Stimulated activated naive CD8-positive, alpha-beta T cell treated with anti-CD3 and anti-CD28 coated beads, Interleukin-15, amount 100 ng/mL, for 72 hours (primary cell): ENCODE data around the gene NUB1.

Experiments used
- ATAC-seq: fragments of 150-1000 bp; cut with Tn5 transposase; 2 replicates; pipeline ENCODE4 v1.10.0; 2021; ENCODE audit warnings: mild to moderate bottlenecking, moderate library complexity
- DNase-seq, 2 donors: peaks; one replicate each; pipeline ENCODE4 v3.0.0; 2021 to 2022
- H3K27ac Mint-ChIP-seq, 2 donors: one replicate each; pipeline ENCODE4 v1.8.0; 2022; ENCODE audit warnings: mild to moderate bottlenecking in 2 of 2, mixed read lengths in 2 of 2, moderate library complexity in 2 of 2
- H3K27me3 Mint-ChIP-seq: one replicate; pipeline ENCODE4 v1.8.0; 2022; ENCODE audit warnings: mixed read lengths
- H3K4me1 Mint-ChIP-seq: one replicate; pipeline ENCODE4 v1.8.0; 2022; ENCODE audit warnings: mild to moderate bottlenecking, mixed read lengths
- H3K4me3 Mint-ChIP-seq, 2 donors: one replicate each; pipeline ENCODE4 v1.8.0; 2022; ENCODE audit warnings: mild to moderate bottlenecking in 2 of 2, mixed read lengths in 2 of 2, moderate library complexity in 1 of 2
- H3K9me3 Mint-ChIP-seq, 2 donors: one replicate each; pipeline ENCODE4 v1.8.0; 2022; ENCODE audit warnings: mixed read lengths in 2 of 2

NUB1 gene

DNA sequence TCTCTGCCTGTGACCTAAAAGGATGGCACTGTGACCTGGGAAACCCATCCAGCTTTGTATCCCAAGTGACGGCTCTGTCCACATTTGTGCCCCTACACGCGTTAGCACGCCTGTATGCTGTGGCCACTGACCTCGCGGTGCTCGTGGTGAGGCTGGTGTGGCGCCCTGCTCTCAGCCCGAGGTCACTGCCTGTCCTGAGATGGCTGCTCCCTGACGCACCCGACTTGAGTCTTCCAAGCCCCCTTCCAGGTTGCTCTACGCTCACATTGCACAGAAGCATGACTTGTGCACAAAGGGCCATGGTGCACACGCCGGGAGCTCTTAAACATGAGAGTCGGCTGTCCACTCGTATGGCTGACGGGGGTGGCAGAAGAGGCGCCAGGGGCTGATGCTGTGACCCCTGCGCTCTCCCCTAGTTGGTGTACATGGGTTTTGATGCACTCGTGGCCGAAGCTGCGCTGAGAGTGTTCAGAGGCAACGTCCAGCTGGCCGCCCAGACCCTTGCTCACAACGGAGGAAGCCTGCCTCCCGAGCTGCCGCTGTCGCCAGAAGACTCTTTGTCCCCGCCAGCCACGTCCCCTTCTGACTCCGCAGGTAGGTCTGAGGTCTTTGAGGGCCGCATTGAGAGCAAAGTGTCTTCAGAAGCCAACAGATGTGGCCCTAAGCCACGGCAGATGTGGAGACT is 34.7 kb downstream of the NUB1 start:
- Mint-ChIP-seq H3K9me3 (no peaks in the 10 kb centered on the region), H3K4me1 (peaks cover 9% of the 10 kb centered on the region), H3K27me3 (no peaks in the 10 kb centered on the region), H3K4me3 (no peak overlapping the region), H3K27ac (no peak overlapping the region)
- no peak for DNase-seq
- no peak for ATAC-seq

DNA sequence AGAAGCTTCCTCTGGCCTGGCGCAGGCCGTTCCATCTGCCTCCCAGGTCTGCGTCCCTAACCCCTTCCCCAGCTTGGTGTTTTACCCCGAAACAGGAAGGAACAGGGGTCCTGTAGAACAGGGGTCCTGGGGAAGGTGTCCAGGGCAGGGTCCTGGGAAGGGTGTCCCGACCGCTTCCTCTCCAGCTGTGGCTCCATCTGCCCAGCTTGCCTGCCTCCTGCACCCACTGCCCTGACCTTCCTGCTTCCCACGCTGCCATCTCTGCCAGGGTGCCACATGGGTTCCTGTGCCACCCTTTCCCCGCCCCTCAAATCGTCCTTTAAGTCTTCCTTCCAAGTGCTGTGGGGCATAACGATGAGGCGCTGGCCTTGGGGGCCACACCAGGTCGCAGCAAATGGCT is 35.8 kb downstream of the NUB1 start:
- Mint-ChIP-seq H3K27me3 (peaks cover 6% of the 10 kb centered on the region), H3K4me3 (no peak overlapping the region), H3K27ac (no peak overlapping the region), H3K9me3 (no peaks in the 10 kb centered on the region), H3K4me1 (peaks cover 17% of the 10 kb centered on the region)
- ATAC-seq (no peak), DNase-seq (no peak)

DNA sequence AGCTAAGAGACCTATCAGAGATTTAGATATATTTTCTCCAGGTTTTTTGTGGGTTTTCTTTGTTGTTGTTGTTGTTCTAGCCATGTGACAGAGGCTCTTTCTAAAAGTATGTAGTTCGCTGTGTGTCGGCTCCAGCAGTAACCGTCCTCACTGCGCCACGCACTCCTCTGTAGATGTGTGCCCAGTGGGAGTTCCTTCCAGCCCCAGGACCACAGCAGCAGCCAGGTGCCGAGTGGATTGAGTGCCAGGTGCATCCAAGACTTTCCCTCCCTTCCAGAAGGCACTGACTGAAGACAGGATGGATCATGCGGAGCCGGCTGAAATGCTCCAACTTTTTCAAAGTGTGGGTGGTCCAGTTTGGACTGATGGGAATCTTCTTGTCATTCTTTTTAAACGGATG is 36.4 kb downstream of the NUB1 start:
- H3K27me3 Mint-ChIP-seq, result peaks cover 11% of the 10 kb centered on the region
- peaks cover 20% of the 10 kb centered on the region for H3K4me1 Mint-ChIP-seq
- H3K27ac Mint-ChIP-seq, result no peak overlapping the region
- H3K4me3 Mint-ChIP-seq, result no peak overlapping the region
- DNase-seq (no peak), ATAC-seq (no peak)
- H3K9me3 Mint-ChIP-seq, result no peaks in the 10 kb centered on the region

DNA sequence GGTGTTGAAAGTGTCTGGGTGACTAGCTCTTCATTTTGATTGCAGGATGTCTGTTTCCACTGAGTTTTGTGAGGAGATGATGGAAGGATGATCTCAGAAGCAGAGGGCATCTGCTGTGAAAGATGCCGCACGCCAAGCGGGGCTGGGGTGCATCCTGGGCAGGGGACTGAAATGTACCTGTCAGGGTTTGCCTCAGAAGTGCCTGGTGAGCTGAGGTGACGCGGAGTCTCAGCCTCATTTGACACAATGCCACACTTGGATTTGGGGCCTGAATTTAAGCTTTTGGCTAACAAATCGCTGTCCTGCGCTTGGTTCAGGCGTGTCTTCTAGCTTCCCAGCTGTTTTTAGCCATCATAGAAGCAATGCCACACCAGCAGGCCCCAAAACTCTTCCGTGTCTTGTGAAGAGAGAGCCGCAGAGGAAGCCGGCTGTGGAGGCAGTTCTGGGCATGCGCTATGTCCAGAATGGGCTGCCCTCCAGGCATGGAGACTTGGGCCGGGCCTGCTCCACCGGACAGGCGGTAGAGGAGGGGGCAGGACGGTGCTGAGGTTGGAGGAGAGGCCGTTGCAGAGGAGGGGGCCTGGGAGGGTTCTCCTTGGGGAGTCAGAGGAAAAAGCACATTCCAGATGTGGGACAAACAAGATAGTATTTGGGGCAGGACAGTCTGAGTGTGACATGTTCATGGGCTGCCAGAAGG is 37.0 kb downstream of the NUB1 start:
- peaks cover 14% of the 10 kb centered on the region for H3K27me3 Mint-ChIP-seq
- H3K9me3 Mint-ChIP-seq, result no peaks in the 10 kb centered on the region
- peaks cover 20% of the 10 kb centered on the region for H3K4me1 Mint-ChIP-seq
- no peak overlapping the region for H3K4me3 Mint-ChIP-seq
- ATAC-seq, result no peak
- no peak for DNase-seq
- no peak overlapping the region for H3K27ac Mint-ChIP-seq

DNA sequence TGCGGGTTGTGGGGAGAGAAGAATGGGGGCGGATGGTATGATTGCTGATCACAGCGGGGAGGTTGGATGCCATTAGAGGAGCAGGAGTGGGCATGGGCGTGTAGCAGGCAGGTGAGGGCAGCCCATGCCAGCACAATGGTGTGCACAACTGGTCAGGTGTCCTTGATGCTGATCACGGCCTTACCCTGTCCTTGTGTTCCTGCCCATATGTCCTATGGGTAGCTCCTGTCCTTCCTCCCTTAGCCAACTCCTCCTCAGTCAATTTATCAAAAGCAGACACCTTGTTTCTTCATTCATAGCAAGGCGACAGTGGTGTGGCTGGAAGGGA is 37.5 kb downstream of the NUB1 start:
- H3K9me3 Mint-ChIP-seq, result no peaks in the 10 kb centered on the region
- peaks cover 19% of the 10 kb centered on the region for H3K27me3 Mint-ChIP-seq
- H3K4me3 Mint-ChIP-seq, result no peak overlapping the region
- ATAC-seq (no peak), DNase-seq (no peak)
- peaks cover 20% of the 10 kb centered on the region for H3K4me1 Mint-ChIP-seq
- H3K27ac Mint-ChIP-seq, result no peak overlapping the region

DNA sequence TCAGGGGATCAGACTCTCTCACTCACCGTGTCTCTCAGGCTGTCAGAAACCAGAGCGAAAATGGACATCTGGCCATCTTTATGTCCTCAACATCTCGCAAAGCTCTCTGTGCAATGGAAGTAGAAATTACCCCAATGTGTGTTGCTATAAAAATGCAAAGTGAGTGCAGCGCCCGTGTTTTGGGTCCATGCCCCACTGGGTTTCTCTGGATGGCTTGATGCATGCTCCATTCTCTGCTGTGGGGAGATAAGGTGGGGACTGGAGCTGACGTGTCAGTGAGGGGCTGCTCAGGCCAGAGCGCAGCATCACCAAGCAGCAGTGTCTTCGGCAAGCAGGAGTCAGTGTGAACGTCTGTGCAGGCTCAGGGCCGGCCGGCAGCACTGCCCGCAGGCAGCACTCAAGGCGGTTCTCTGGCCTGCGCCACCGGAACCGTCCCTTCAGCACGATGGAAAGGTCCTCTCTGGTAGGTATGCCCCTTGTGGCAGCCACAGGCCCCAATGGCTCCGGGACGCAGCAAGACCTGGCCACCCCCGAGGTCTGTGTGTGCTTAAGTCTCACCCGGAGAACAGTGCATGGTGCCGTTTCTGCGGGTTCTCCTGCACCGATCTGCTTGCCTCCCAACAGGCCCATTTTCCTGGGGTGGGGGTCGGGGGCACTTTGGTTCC is 38.1 kb downstream of the NUB1 start:
- ATAC-seq, result no peak
- DNase-seq, result no peak
- Mint-ChIP-seq H3K9me3 (no peaks in the 10 kb centered on the region), H3K4me1 (peaks cover 20% of the 10 kb centered on the region), H3K27me3 (peaks cover 24% of the 10 kb centered on the region), H3K27ac (no peak overlapping the region), H3K4me3 (no peak overlapping the region)

DNA sequence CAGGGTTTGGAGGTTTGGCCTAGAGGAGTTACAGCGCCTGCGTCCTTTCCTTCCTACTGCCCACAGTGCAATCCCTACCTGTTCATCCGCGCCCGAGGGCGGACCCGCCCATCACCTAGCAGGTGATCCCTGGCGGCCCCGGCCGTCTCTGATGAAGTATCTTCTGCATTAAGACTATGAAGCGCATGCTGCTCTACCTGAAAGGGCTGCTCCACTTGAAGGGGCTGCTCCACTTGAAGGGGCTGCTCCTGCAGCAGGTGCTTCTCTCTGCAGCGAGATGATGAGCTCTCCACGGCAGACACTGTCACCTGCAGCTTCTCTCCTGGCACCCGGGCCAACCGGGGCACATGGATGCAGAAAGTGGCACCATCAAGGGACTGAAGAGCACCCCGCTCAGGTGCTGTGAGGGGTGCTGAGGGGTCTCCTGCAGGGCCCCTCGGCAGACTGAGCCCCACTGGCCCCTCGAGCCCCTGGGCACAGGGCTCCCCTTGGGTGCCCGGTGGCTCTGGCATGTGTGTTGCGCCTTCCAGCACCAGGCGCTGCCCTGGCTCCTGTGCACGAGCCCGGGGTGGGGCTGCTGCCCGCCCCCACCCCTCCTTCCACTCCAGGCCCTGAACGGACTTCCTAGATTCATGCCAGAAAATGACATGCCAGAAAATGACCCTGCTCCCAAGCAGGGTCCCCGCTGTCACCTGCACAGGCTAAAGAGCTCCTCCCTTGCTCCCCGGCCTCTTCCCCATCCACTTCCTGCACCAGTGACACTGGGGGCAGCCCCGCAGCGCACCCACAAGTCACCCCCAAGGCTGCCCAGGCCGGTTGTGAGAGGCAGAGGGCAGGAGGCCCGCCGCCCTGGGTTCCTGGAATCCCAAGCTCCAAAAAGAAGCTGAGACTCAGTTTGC is 38.8 kb downstream of the NUB1 start:
- Mint-ChIP-seq H3K4me1 (peaks cover 20% of the 10 kb centered on the region), H3K9me3 (no peaks in the 10 kb centered on the region), H3K27ac (no peak overlapping the region), H3K4me3 (peak overlapping the region; percentile 79 to 85), H3K27me3 (peaks cover 26% of the 10 kb centered on the region)
- DNase-seq (no peak), ATAC-seq (peak; percentile 15)

DNA sequence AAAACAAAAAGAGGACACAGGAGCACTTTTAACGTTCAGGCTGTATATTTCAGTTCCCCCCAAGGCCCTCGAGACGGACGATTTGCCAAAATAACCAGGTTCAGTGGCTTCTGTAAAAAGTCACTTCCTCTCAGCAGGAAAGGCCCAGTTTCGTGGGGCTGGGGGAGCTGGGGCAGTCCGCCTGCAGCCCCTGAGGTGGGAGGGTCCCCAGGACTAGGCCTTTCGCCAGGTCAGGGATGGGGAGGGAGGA is 39.4 kb downstream of the NUB1 start:
- peaks cover 20% of the 10 kb centered on the region for H3K4me1 Mint-ChIP-seq
- ATAC-seq, result no peak
- no peaks in the 10 kb centered on the region for H3K9me3 Mint-ChIP-seq
- H3K27ac Mint-ChIP-seq, result no peak overlapping the region
- peak overlapping the region; percentile 79 to 85 for H3K4me3 Mint-ChIP-seq
- no peak for DNase-seq
- H3K27me3 Mint-ChIP-seq, result peaks cover 26% of the 10 kb centered on the region

DNA sequence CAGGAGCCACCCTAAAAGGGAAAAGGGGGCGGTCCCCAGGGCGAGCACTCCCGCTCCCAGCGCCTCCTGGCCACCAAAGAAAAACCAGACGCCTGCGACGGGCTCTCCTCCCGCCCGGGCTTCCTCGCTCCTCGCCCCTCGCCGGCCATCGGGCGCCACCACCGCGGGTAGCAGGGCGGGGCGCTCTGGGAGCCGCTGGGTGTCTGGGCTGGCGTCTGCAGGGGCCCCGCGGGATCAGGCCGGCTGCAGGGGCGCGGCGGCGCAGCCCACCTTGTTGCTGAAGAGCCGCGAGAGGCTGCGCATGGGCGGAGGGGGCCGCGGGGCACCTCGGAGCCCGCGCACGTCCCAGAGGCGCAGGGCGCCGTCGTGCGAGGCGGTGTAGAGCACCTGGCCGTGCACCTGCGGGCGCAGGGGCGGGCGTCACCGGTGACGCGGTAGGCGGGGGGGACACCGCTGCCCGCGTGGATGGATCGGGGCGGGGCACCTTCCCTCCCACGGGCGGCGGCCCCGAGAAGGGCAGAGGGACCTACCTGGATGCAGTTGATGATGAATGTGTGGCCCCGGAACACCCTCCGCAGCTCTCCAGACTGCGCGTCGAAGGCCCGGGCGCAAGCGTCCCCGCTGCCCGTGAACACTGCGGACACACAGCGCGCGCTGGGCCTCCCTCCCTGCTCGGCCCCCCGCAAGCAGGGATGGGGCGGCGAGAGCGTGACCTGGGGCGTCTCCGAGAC is 39.9 kb downstream of the NUB1 start:
- H3K9me3 Mint-ChIP-seq, result no peaks in the 10 kb centered on the region
- H3K27ac Mint-ChIP-seq, result no peak overlapping the region
- DNase-seq, result peak in 1 of 2 donors; percentile 20
- ATAC-seq, result peak; percentile 63
- peaks cover 27% of the 10 kb centered on the region for H3K27me3 Mint-ChIP-seq
- H3K4me3 Mint-ChIP-seq, result peak overlapping the region; percentile 79 to 85
- H3K4me1 Mint-ChIP-seq, result peaks cover 20% of the 10 kb centered on the region

DNA sequence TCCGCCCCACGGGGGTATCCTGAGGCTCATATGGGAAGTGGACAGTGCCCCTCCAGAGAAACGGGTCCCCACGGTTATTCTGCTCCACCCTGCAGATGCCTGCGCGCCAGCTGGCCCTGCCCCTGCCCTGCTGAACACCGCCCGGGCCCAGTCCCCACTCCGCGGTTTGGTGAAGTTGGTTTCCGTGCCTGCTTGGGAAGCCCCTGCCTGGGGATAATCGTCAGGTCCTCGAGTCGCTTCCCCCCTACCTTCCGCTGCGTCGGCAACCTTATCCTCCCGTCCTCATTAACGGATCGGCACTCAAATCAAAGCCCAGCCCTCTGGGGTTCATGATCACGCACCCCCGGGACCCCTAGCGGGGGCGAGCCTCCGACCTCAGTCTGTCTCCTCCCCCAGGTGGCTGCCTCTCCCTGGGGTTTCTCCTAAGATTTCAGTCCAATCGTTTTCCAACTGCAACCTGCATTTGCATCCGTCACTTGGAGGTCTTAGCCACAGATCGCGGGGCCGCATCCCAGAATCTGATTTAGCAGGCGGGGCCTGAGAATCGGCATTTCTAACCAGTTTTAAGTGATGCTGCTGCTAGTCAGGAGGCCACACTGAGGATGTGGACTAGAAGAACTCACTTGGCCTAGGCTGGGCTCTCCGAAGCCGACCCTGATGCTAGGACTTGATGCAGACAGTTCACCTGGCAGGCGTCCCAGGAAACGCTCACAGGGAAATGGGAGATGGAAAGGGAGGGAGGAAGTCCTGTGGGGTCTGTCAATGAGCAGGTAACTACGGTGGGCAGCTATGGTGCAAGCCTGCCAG is 40.7 kb downstream of the NUB1 start:
- Mint-ChIP-seq H3K27ac (peak overlapping the region in 1 of 2 donors; percentile 94), H3K4me1 (peaks cover 20% of the 10 kb centered on the region), H3K4me3 (peak overlapping the region; percentile 79 to 85), H3K9me3 (no peaks in the 10 kb centered on the region), H3K27me3 (peaks cover 33% of the 10 kb centered on the region)
- ATAC-seq (peak; percentile 60), DNase-seq (peak; percentile 17 to 41)

DNA sequence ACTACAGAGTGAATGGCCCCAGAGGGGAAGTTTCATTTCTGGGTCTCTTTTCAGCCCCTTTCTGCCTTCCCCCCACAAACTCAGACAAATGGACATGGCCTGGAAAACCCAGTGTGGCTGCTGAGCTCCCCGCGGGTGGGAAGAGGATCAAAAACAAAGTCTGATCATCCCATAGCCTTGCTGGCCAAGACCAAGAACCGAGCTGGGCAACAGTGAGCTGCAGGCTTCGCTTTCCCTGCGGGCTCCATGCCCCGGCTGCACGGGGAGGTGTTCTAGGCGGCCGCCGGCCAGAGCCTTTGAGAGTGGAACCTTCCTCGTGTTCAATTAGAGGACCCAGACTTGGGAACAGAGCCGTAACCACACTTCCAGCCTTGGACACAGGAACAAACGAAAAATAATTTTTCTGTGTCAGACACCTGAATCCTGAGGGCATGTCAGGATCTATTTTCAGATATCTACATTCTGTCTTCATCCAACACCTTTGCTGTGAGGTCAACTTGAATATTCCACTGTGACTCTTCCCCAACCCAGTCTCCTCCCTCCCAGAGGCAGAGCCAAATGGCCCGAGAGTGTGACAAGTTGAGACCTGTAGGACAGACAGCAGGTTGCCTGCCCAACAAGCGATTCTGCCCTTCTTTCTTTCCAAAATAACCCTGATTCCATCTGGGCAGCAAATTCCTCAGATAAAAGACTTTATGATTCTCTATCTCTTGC is 42.2 kb downstream of the NUB1 start:
- Mint-ChIP-seq H3K9me3 (no peaks in the 10 kb centered on the region), H3K27me3 (peaks cover 33% of the 10 kb centered on the region), H3K4me3 (no peak overlapping the region), H3K27ac (no peak overlapping the region), H3K4me1 (peaks cover 20% of the 10 kb centered on the region)
- no peak for DNase-seq
- no peak for ATAC-seq

DNA sequence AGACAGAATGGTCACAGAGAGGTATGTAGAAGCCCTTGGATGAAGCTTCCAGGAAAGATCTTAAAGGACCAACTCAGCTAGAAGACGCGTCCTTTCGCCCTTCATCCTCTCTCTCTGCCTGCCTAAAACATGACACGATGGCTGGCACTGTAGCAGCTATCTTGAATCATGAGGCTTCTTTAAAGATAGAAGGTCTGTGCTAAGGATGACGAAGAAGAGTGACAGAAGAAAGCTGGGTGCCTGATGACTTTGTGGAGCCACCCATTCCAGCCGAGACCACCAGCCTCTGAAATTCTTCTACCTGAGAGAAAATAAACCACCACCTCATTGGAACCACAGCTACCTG is 42.7 kb downstream of the NUB1 start:
- Mint-ChIP-seq H3K4me3 (no peak overlapping the region), H3K4me1 (peaks cover 20% of the 10 kb centered on the region), H3K27ac (no peak overlapping the region), H3K27me3 (peaks cover 35% of the 10 kb centered on the region), H3K9me3 (no peaks in the 10 kb centered on the region)
- DNase-seq (no peak), ATAC-seq (no peak)

DNA sequence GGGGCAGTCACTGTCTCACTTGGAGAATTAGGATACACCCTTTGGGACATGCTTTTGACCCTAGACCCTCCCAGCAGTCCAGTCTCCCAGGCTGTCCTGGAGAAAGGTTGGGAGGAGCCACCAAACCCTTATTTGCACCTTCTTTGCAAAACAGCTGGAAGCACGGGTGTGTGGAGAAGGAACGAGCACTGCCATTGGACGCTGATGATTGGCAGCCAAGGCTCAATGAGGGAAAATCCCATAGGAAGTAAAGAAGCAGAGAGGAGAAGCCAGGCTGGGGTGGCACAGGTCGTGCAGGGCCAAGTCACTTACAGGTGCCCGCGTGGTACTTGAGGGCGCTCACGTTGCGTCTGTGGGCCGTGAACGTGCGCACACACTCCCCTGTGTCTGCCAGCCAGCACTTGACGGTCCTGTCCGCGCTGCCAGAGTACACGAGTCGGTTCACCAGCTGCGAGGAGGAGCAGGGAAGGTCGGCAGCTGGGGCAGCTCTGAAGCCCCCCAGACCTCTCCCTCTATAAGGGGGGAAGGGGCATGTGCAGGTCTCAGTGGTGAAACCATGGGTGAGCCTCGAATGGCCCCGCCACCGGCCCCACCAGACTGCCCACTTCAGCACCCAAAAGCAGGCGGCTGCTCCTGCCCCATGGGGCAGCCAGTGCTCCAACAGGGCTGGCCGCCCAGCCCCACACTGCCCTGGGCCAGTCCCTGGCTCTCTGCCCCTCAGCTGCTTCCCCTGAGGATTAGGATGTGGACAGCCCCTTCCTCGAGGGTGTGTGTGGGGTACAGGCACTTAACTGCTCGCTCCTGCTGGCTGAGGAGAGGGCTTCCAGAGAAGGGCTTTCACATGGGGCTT is 43.4 kb downstream of the NUB1 start:
- Mint-ChIP-seq H3K4me1 (peaks cover 24% of the 10 kb centered on the region), H3K4me3 (no peak overlapping the region), H3K27ac (peak overlapping the region in 1 of 2 donors; percentile 82), H3K9me3 (no peaks in the 10 kb centered on the region), H3K27me3 (peaks cover 42% of the 10 kb centered on the region)
- DNase-seq (no peak), ATAC-seq (no peak)
